GM19025 (cell line): ENCODE data around the gene CFAP20DC.

Experiments used
- ATAC-seq: cut with Tn5 transposase; IDR thresholded peaks from one replicate; pipeline ENCODE4 v1.9.1; 2021; ENCODE audit warnings: mild to moderate bottlenecking, low read depth, moderate library complexity; ENCODE audit not compliant: unreplicated experiment

Gene CFAP20DC

GRCh38 chr3:59027607-59028006 lies 22.2 kb downstream of the CFAP20DC start:
- ATAC-seq: no peak

GRCh38 chr3:59023612-59024011 lies 26.2 kb downstream of the CFAP20DC start:
- no peak for ATAC-seq

GRCh38 chr3:59017617-59017984 lies 32.2 kb downstream of the CFAP20DC start:
- ATAC-seq: no peak

GRCh38 chr3:59016930-59017616 lies 32.8 kb downstream of the CFAP20DC start:
- ATAC-seq: no peak

GRCh38 chr3:59013611-59014010 lies 36.2 kb downstream of the CFAP20DC start:
- no peak for ATAC-seq

- ATAC-seq: no peak
Measured at GRCh38 chr3:59006634-59007517, 42.9 kb downstream of the CFAP20DC start.

- ATAC-seq: no peak
Measured at GRCh38 chr3:59001675-59002074, 48.1 kb downstream of the CFAP20DC start.

GRCh38 chr3:58999774-59000160 lies 50.1 kb downstream of the CFAP20DC start:
- no peak for ATAC-seq

- ATAC-seq: no peak
Measured at GRCh38 chr3:58999134-58999773, 50.6 kb downstream of the CFAP20DC start.

- no peak for ATAC-seq
Measured at GRCh38 chr3:58998476-58999117, 51.2 kb downstream of the CFAP20DC start.

- no peak for ATAC-seq
Measured at GRCh38 chr3:58996730-58997129, 53.1 kb downstream of the CFAP20DC start.

- ATAC-seq: no peak
Measured at GRCh38 chr3:58994746-58995330, 55.0 kb downstream of the CFAP20DC start.

GRCh38 chr3:58993547-58993946 lies 56.3 kb downstream of the CFAP20DC start:
- ATAC-seq: no peak

GRCh38 chr3:58991623-58992022 lies 58.2 kb downstream of the CFAP20DC start:
- no peak for ATAC-seq

- ATAC-seq: no peak
Measured at GRCh38 chr3:58991026-58991425, 58.8 kb downstream of the CFAP20DC start.

GRCh38 chr3:58989955-58990354 lies 59.9 kb downstream of the CFAP20DC start:
- ATAC-seq: no peak

GRCh38 chr3:58989163-58989562 lies 60.7 kb downstream of the CFAP20DC start:
- no peak for ATAC-seq

GRCh38 chr3:58988041-58988440 lies 61.8 kb downstream of the CFAP20DC start:
- ATAC-seq: no peak

GRCh38 chr3:58986654-58987053 lies 63.2 kb downstream of the CFAP20DC start:
- ATAC-seq: no peak

- ATAC-seq: no peak
Measured at GRCh38 chr3:58979840-58980239, 70.0 kb downstream of the CFAP20DC start.

GRCh38 chr3:58973796-58974195 lies 76.0 kb downstream of the CFAP20DC start:
- ATAC-seq: no peak
